GF-D8 (cell line): ENCODE measurements around the gene ATG13.
"Not testable (repeated sequence)": the region's sequence is repeated elsewhere in the genome, so short reads cannot be mapped to it uniquely, and the experiment has no call there.

Source experiments
- DNase-seq: peaks from one replicate; lab custom pipeline; 2025; lab: John Stamatoyannopoulos, UW

The ATG13 gene

DNA sequence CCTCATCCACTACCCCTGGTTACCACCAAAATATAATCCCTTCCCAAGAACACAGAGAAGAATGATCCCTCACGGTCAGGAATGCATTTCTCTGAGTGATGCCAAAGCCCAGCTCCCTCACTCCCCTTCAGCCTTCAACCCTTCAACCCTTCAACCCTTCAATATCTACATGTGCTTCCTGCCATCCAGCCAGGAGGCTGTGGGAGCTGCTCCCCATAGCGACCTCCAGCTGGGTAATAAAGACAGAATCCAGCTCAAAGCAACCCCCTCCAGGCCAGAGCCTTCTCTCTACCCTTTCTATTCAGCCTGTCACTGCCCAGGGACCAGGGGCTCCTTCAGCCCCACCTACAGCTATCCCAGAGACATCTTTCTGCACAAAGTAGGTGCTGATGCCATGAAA is 80.4 kb downstream of the ATG13 start:
- no peak for DNase-seq

DNA sequence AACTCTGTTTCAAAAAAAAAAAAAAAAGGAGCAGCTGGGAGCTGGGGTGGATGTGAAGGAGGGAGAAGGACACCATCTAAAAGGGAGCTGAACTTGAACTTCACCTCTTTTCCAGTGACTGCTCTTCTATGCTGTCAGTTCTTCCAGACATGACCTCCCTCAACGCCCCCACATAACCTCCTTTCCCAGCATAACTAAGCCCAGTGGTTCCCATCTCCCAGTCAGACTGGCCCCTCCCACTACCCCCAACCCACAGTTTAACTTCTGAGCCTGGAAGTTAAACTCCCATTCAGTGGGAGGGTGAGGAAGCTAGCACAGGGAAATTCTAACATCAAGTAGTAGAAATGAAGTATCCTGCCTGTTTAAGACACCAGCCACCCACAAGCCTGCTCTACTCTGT is 81.2 kb downstream of the ATG13 start:
- no peak for DNase-seq

DNA sequence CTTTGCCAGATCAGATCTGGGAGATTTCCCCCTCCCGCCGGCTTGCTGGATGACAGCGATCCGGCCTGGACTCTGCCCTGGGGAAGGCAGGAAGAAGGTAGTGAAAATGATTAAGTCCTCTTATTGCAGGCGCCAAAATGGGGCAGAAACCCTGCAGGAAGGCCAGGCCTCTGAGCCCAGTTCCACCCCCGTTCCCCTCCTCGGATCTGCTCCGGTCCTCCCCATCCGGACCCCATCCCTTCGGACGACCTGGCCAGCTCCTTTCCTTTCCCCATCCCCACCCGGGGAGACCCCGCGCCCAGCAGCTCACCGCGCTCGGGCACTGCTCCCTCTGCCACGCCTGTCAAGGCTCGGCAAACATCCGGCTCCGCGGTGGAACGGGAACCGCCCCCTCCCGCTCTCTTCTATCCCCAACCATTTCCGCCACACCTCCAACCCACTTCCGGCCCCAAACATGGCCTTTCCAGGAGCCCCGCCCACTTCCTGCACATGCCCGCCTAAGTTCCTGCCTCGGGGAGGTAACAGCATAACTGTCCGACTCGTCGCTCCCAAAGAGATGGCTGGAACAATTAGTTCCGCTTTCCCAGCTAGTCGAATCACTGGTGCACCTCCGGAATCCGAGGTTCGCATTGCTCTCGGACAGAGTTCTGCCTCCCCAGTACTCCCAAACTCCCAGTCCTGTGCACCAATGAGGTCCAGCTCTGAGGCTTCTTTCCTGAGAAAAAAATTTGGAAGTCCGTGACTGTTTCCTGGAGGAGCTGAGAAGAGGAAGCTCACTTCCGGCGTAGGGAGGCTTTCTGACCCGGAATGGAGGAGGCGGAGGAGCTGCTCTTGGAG is 83.1 kb downstream of the ATG13 start, which contains the start of the genes ARHGAP1 and ZNF408:
ARHGAP1 (minus strand) TSS at position 379 of the 837 bp plus-strand sequence. CDS start 4,512 bp downstream, outside the sequence.
ZNF408 (plus strand) TSS at position 791 of the 837 bp plus-strand sequence; CDS start at position 808, 17 bp downstream.
- peak; percentile 87 for DNase-seq

DNA sequence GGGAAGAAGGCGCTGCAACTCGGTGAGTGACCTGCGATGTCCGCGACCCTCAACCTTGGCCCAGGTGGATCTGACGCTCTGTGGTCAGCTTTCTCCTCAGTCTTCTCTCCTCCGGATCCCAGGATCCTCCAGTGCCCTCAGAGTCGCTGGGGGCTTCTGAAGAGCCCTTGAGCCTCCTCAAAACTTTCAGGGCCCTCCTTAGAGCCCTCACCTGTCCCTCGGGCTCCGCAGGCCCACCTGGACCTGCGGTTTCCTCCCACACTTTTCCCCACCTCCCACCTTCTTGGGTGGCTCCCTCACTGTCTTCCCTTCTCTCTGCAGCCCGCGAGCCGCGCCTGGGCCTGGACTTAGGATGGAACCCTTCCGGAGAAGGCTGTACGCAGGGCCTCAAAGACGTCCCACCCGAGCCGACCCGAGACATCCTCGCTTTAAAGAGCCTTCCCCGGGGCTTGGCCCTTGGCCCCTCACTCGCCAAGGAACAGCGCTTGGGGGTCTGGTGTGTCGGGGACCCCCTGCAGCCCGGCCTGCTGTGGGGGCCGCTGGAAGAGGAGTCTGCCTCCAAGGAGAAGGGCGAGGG is 83.8 kb downstream of the ATG13 start:
- no peak for DNase-seq

DNA sequence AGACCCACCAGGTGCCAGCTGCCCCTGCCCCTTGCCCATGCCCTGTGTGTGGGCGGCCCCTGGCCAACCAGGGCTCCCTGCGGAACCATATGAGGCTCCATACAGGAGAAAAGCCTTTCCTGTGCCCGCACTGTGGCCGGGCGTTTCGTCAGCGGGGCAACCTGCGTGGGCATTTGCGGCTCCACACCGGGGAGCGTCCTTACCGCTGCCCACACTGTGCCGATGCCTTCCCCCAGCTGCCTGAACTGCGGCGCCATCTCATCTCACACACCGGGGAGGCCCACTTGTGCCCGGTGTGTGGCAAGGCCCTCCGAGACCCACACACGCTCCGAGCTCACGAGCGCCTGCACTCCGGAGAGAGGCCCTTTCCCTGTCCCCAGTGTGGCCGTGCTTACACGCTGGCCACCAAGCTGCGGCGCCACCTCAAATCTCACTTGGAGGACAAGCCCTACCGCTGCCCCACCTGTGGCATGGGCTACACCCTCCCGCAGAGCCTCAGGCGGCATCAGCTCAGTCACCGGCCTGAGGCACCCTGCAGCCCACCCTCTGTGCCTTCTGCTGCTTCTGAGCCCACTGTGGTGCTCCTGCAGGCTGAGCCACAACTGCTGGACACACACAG is 87.8 kb downstream of the ATG13 start:
- no peak for DNase-seq

DNA sequence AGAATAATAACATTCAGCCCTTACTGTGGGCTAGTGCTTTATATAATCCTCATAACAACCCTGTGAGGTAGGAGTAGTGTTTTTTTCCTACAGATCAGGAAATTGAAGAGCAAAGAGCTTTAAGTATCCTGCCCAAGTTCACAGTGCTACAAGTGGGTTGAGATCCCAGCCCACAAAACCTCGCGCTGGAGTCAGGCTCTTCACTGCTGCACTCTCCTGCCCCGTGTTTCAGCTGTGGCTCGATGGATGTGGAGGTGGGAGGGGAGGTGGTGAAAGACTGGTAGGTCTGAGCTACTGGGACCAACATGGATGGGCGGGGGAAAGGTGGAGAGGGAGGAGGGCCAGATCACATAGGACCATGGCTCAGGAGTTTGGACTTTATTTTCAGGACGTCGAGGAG is 89.5 kb downstream of the ATG13 start:
- no peak for DNase-seq

DNA sequence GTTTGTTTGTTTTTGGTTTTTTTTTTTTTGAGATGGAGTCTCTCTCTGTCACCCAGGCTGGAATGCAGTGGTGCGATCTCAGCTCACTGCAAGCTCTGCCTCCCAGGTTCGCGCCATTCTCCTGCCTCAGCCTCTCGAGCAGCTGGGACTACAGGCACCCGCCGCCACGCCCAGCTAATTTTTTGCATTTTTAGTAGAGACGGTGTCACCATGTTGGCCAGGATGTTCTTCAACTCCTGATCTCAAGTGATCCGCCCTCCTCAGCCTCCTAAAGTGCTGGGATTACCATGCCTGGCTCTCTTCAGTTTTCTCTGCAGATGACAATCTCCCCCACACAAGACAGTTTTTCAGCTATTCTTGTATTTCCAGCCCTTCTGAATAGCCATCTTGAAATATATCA is 92.0 kb downstream of the ATG13 start:
- DNase-seq, result not testable (repeated sequence)

DNA sequence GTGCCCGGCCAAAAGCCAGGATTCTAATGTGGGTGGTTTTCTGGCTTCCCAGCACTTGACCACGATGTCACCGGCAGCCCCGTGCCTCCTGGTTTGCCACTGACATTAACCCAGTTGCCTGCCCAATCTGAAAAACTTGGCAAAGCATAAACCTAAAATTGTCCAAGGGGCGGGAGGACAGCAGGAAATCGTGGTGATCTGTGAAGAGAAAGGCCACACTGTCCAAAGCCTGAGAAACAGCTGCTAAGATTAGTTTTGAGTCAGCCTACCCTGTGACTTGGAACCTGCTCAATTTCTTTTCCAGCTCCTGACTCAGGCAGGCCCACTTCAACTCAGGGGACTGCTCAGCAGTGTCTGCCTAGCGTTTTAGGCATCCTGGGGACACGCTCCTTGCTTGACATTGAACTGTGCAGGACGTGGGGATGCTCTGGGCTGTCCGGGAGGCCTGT is 93.5 kb downstream of the ATG13 start:
- DNase-seq, result no peak

DNA sequence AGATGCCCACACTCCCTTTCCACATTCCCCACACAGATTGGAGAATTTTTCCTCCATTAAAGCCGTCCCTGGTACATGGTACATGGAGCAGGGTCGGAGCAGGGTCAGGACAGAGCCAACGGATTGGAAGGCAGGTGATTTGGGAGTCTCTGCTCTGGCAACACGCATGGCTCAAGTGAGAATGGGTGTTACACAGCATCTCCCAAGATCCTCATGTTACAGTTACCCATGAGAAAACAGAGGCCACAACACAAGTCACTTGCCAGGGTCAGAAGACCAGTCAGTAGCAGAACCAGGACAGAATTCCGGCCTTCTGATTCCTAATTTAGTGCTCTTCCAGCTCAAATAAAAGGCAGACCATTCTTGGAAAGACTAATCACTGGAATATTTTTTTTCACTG is 94.0 kb downstream of the ATG13 start:
- DNase-seq, result no peak

DNA sequence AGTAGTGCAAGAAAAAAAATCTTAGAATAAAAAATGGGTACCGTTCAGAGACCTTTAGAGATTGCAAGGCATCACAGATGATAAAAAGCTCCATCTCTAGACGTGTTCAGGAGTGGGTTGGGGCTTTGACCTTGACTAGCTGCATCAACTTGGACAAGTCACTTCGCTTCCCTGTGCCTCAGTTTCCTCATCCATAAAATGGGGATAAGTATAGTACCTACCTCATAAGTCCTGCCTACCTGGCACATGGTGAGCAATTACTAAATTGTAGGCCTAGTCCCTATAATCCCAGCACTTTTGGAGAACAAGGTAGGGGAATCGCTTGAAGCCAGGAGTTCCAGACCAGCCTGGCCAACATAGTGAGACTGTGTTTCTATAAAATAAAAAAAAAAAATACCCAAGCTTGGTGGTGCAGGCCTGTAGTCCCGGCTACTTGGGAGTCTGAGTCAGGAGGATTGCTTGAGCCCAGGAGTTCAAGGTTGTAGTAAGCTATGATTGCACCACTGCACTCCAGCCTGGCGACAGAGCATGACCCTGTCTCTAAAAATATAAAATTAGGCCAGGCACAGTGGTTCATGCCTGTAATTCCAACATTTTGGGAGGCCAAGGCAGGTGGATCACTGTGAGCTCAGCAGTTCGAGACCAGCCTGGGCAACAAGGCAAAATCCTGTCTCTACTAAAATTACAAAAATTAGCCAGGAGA is 95.7 kb downstream of the ATG13 start:
- DNase-seq, result no peak

DNA sequence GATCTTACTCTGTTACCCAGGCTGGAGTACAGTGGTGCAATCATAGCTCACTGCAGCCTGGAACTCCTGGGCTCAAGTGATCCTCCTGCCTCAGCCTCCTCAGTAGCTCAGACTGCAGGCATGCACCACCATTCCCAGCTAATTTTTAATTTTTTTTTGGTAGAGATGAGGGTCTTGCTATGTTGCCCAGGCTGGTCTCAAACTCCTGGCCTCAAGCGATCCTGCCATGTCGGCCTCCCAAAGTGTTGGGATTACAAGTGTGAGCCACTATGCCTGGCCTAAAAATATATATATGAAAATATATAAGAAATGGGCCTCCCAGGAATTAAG is 100.4 kb downstream of the ATG13 start:
- DNase-seq, result not testable (repeated sequence)

DNA sequence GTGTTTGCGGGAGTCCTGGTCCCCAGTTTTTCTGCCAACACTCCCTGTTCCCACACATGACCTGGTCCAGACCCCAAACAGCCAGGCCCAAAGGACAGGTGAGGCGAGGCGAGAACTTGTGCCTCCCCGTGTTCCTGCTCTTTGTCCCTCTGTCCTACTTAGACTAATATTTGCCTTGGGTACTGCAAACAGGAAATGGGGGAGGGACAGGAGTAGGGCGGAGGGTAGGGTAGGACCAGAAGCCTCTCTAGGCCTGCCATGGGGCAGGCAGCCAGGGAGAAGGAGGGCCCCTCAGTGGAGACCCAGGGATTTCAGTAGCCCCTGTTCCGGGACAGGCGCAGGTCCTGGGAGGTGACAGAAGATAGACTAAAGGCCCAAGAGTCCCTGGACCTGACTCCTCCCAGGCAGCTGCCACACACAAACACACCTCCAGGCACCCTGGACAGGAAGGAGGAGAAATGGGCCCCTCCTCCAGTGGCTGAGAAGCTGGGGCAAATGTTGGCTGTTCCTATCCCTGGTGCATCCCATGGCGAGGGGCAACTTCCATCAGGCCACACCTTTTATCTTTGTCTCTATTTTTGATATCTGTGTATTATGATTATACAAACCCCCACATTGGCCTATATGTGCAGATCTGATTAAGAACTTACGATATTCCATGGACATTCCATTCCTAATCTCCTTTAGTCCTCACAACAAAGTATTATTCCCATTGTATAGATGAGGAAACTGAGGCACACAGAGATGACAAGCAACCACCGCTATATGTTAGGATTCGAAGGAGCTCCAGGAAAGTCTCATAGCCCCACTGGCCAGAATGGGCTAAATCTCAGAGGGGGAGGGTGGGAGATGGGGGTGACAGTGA is 101.0 kb downstream of the ATG13 start:
- DNase-seq, result no peak

DNA sequence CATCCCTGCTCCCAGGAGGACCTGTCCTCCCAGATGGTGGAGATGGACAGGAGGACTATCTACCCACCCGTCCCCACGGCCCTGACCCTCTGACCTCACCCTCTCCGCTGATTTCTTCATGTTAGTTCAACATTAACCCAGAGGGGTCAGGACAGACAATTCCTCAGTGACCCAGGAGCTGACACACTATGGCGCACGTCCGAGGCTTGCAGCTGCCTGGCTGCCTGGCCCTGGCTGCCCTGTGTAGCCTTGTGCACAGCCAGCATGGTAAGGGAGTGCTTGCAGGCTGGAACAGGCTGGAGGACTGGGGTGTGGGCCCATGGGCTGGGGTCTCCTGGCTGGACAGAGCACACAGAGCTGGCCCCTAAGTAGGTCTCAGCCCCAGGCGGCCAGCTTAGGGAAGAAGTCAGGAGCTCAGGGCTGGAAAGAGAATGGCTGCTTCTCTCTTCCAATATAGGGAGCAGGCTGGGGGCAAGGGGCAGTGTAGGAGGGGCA is 101.7 kb downstream of the ATG13 start, which contains the start of gene F2:
F2 (plus strand) TSS at position 166 of the 495 bp plus-strand sequence; CDS start at position 189, 23 bp downstream.
- DNase-seq, result no peak

DNA sequence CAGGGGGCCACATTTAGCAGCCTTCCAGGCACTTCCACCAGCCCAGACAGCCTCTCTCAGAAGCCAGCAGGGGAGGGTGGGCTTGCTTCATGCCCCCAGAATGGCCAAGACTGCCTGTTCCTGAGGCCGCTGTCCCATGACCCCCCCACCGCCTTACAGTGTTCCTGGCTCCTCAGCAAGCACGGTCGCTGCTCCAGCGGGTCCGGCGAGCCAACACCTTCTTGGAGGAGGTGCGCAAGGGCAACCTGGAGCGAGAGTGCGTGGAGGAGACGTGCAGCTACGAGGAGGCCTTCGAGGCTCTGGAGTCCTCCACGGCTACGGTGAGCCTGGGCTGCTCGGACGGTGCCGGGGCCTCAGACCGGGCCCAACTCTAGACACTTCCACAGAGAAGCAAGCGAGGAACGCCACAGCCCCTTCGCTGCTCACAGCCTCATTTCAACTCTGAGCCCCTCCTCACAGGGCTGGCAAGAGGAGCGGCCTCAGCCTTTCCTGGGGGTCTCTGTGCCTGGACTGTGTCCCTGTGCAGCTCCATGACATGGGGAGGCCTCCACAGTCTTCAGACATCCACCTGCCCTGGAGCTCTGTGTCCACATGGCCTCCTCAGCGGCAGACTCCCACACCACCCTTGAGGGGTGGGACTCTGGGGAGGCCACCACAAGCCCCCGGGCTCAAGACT is 102.3 kb downstream of the ATG13 start:
- DNase-seq, result no peak

DNA sequence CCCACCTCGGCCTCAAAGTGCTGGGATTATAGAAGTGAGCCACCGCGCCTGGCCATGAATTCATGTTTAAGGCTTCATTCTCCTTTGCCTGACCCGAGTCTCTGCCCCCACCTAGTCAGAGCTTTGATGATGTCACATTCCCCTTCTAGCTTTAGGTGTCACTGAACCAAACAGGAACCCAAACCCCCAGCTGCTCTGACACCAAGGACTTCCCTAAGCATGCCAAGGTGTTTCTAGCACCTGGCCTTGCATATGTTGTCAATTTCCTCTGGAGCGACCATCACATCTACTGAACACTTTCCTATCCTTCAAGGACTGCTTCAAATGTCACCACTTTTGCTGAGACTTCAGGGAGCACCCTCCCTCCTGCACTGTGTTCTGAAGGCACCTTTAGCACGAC is 103.9 kb downstream of the ATG13 start:
- no peak for DNase-seq

DNA sequence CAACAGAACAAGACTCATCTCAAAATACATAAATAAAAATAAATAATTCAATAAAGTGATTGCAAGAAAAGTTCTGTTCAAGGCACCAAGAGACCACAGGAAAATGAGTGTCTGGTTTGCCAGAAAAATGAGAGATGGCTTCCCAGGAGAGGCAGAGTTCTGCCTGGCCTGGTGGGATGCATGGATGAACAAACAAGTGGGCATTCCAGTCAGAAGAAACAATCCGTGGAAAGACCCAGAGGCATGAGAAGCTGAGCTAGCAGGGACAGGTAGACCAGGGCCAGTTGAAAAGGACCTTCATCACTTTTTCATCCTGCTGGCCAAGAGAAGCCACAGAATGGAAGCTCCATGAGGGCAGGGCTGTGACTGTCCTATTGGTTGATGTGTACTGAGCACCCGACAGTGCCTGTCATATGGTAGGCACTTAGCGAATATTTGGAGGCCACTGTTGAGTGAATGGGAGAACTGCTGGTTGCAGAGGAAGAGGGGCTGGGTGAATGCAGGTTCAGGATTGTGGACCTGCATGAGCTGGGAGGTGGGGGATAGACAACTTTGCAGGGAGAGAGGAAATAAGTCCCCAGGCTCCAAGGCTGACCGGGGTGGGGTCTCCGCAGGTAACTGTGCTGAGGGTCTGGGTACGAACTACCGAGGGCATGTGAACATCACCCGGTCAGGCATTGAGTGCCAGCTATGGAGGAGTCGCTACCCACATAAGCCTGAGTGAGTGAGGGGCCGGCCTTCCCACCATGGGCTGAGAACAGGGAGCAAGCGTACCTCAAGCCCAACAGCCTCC is 105.4 kb downstream of the ATG13 start:
- no peak for DNase-seq

DNA sequence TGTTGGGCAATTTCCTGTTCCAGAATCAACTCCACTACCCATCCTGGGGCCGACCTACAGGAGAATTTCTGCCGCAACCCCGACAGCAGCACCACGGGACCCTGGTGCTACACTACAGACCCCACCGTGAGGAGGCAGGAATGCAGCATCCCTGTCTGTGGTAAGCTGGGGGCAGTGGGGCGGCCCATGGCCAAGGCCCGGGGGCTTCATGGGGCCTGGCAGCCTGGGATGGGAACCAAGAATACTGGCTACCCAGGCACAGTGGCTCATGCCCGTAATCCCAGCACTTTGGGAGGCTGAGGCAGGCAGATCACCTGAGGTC is 106.0 kb downstream of the ATG13 start:
- no peak for DNase-seq

DNA sequence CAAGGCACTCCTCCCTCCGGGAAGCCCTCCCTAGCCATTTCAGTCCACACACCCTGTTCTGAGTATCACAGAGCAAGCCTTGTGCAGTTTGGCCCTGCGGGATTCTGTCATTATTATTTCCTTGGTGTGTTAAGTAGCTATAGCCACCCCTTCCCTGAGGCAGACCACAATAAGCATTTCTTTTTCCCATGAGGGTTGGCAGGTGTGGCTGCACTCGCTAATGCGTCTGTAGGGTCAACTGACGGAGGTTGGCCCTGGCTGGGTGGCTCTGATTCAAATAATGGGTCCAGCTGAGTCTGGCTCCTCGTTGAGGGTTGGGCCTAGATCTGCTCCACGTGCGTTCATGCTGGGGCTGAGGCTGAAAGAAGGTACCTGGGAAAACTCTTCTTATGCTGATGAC is 106.7 kb downstream of the ATG13 start:
- DNase-seq, result no peak
